Peyer's patch (tissue), 4 donors: ENCODE data around the gene PRSS50. TPM values are rescaled to one million over a fixed set of nuclear protein-coding genes. Genes with fewer than 3 reads are reported as not detected.
A peak's percentile ranks its signal among the peaks of the same experiment; 100 is the strongest.

ENCODE experiments used
- DNase-seq, 3 donors: peaks; one replicate each; pipeline ENCODE4 v3.0.0-alpha.2; 2017 to 2019
- H3K27ac ChIP-seq, 4 donors: fragments of 200-600 bp; sonication (generic); one replicate each; pipeline ENCODE4 v1.5.1; 2016 to 2019
- H3K27me3 ChIP-seq, 2 donors: fragments of 200-600 bp; sonication (generic); one replicate each; pipeline ENCODE4 v1.5.1; 2019
- H3K36me3 ChIP-seq, 3 donors: fragments of 200-600 bp; sonication (generic); one replicate each; pipeline ENCODE4 v1.5.1; 2016 to 2019
- H3K4me1 ChIP-seq, 4 donors: fragments of 200-600 bp; sonication (generic); one replicate each; pipeline ENCODE4 v1.5.1; 2016 to 2019
- H3K4me3 ChIP-seq, 4 donors: fragments of 200-600 bp; sonication (generic); 1 replicate in 3 of 4; 2 replicates in 1 of 4; pipeline ENCODE4 v1.5.1; 2016 to 2019; ENCODE audit warnings: mild to moderate bottlenecking in 1 of 4
- H3K9me3 ChIP-seq, 4 donors: fragments of 200-600 bp; sonication (generic); one replicate each; pipeline ENCODE4 v1.5.1; 2016 to 2019; ENCODE audit warnings: mild to moderate bottlenecking in 1 of 4
- CTCF ChIP-seq, 6 experiments: fragments of 450-650 bp in 4 of 6; fragments of 200-600 bp in 2 of 6; sonication (generic) in 1 of 6; IDR thresholded peaks; one replicate each; pipeline ENCODE4 v1.5.1; 2017 to 2019; ENCODE audit warnings: antibody characterized with exemption in 6 of 6, mild to moderate bottlenecking in 3 of 6, moderate library complexity in 1 of 6
- POLR2A ChIP-seq, 2 donors: fragments of 450-650 bp; IDR thresholded peaks; one replicate each; pipeline ENCODE4 v1.5.1; 2017; ENCODE audit warnings: antibody characterized with exemption in 2 of 2, mild to moderate bottlenecking in 2 of 2, moderate library complexity in 2 of 2
- total RNA-seq, 4 donors: library from RNA; depleted of rRNA; stranded (reverse); fragments of >200 nt; gene quantifications; one replicate each; pipeline ENCODE4 v1.1.0, GENCODE V29; 2016

Gene PRSS50
- total RNA-seq, 4 donors from 2014 or later: not detected

- Histone ChIP-seq H3K27me3 (no peaks in the 10 kb centered on the region), H3K36me3 (no peaks in the 10 kb centered on the region), H3K27ac (no peak overlapping the region), H3K4me3 (no peak overlapping the region), H3K4me1 (no peaks in the 10 kb centered on the region), H3K9me3 (no peaks in the 10 kb centered on the region)
- TF ChIP-seq CTCF (IDR thresholded peaks at IDR 0.05): no peak
- DNase-seq: peak in 1 of 3 donors; percentile 7
Observed at GRCh38 chr3:46731795-46732194, 14.1 kb upstream of the PRSS50 start.

- Histone ChIP-seq H3K4me3 (no peak overlapping the region), H3K36me3 (no peaks in the 10 kb centered on the region), H3K4me1 (no peaks in the 10 kb centered on the region), H3K9me3 (no peaks in the 10 kb centered on the region), H3K27ac (no peak overlapping the region), H3K27me3 (no peaks in the 10 kb centered on the region)
- no peak for TF ChIP-seq CTCF (IDR thresholded peaks at IDR 0.05)
- no peak for TF ChIP-seq POLR2A (IDR thresholded peaks at IDR 0.05)
- DNase-seq: no peak
Observed at GRCh38 chr3:46730819-46731218, 13.2 kb upstream of the PRSS50 start.

GRCh38 chr3:46729038-46729437 lies 11.4 kb upstream of the PRSS50 start:
- Histone ChIP-seq H3K9me3 (no peaks in the 10 kb centered on the region), H3K27ac (no peak overlapping the region), H3K4me1 (no peaks in the 10 kb centered on the region), H3K36me3 (no peaks in the 10 kb centered on the region), H3K4me3 (no peak overlapping the region), H3K27me3 (no peaks in the 10 kb centered on the region)
- peak in 2 of 3 donors; percentile 9 to 18 for DNase-seq
- TF ChIP-seq POLR2A (IDR thresholded peaks at IDR 0.05): no peak
- no peak for TF ChIP-seq CTCF (IDR thresholded peaks at IDR 0.05)

GRCh38 chr3:46725621-46726314 lies 8.1 kb upstream of the PRSS50 start:
- Histone ChIP-seq H3K4me1 (no peaks in the 10 kb centered on the region), H3K27ac (no peak overlapping the region), H3K9me3 (no peaks in the 10 kb centered on the region), H3K27me3 (no peaks in the 10 kb centered on the region), H3K4me3 (no peak overlapping the region), H3K36me3 (no peaks in the 10 kb centered on the region)
- no peak for DNase-seq
- TF ChIP-seq CTCF (IDR thresholded peaks at IDR 0.05) (no peak), POLR2A (IDR thresholded peaks at IDR 0.05) (no peak)

- TF ChIP-seq CTCF (IDR thresholded peaks at IDR 0.05) (no peak), POLR2A (IDR thresholded peaks at IDR 0.05) (no peak)
Observed at GRCh38 chr3:46724424-46724823, 6.8 kb upstream of the PRSS50 start.

More at GRCh38 chr3:46724424-46724823, 6.8 kb upstream of the PRSS50 start:
- H3K36me3 ChIP-seq: no peaks in the 10 kb centered on the region
- H3K27me3 ChIP-seq: no peaks in the 10 kb centered on the region
- no peaks in the 10 kb centered on the region for H3K9me3 ChIP-seq
- no peak for DNase-seq
- no peaks in the 10 kb centered on the region for H3K4me1 ChIP-seq
- no peak overlapping the region for H3K4me3 ChIP-seq
- H3K27ac ChIP-seq: no peak overlapping the region
